Measurements from ENCODE around the gene TMEM63C.

TMEM63C gene

GRCh38 chr14:77296155-77296554 lies 114.6 kb downstream of the TMEM63C start:
- TF ChIP-seq CTCF (IDR thresholded peaks at IDR 0.05; ENCODE audit: insufficient read depth, low read depth, low read length, missing control alignments) = no peak
- H3K4me3 ChIP-seq (ENCODE audit: low read depth, low read length) = no peak overlapping the region
- DNase-seq (ENCODE audit: low read depth) = no peak

GRCh38 chr14:77296906-77297305 lies 115.3 kb downstream of the TMEM63C start:
- H3K4me3 ChIP-seq (ENCODE audit: low read depth, low read length) = no peak overlapping the region
- TF ChIP-seq CTCF (IDR thresholded peaks at IDR 0.05; ENCODE audit: insufficient read depth, low read depth, low read length, missing control alignments) = no peak
- no peak for DNase-seq (ENCODE audit: low read depth)

GRCh38 chr14:77299771-77300170 lies 118.2 kb downstream of the TMEM63C start:
- no peak overlapping the region for H3K4me3 ChIP-seq (ENCODE audit: low read depth, low read length)
- TF ChIP-seq CTCF (IDR thresholded peaks at IDR 0.05; ENCODE audit: insufficient read depth, low read depth, low read length, missing control alignments) = no peak
- no peak for DNase-seq (ENCODE audit: low read depth)

- peak; percentile 86 for DNase-seq (ENCODE audit: low read depth)
- TF ChIP-seq CTCF (IDR thresholded peaks at IDR 0.05; ENCODE audit: insufficient read depth, low read depth, low read length, missing control alignments) = peak; percentile 81
- H3K4me3 ChIP-seq (ENCODE audit: low read depth, low read length) = no peak overlapping the region
Measured at GRCh38 chr14:77301103-77301502, 119.5 kb downstream of the TMEM63C start.

- no peak overlapping the region for H3K4me3 ChIP-seq (ENCODE audit: low read depth, low read length)
- TF ChIP-seq CTCF (IDR thresholded peaks at IDR 0.05; ENCODE audit: insufficient read depth, low read depth, low read length, missing control alignments) = no peak
- DNase-seq (ENCODE audit: low read depth) = peak; percentile 33
Measured at GRCh38 chr14:77302926-77303325, 121.3 kb downstream of the TMEM63C start.

- no peak overlapping the region for H3K4me3 ChIP-seq (ENCODE audit: low read depth, low read length)
- TF ChIP-seq CTCF (IDR thresholded peaks at IDR 0.05; ENCODE audit: insufficient read depth, low read depth, low read length, missing control alignments) = no peak
- peak; percentile 16 for DNase-seq (ENCODE audit: low read depth)
Measured at GRCh38 chr14:77303417-77304156, 122.0 kb downstream of the TMEM63C start.

GRCh38 chr14:77305696-77306095 lies 124.1 kb downstream of the TMEM63C start:
- no peak for DNase-seq (ENCODE audit: low read depth)
- TF ChIP-seq CTCF (IDR thresholded peaks at IDR 0.05; ENCODE audit: insufficient read depth, low read depth, low read length, missing control alignments) = no peak
- no peak overlapping the region for H3K4me3 ChIP-seq (ENCODE audit: low read depth, low read length)

All from GM12865 (cell line).